Measurements from ENCODE around the gene CFAP99. TPM values are rescaled to one million over a fixed set of nuclear protein-coding genes. Genes with fewer than 3 reads are reported as not detected.

Gene CFAP99
- total and polyA plus RNA-seq, 2 of the 4 experiments (the other 2 are of a cell fraction) = not detected

DNA sequence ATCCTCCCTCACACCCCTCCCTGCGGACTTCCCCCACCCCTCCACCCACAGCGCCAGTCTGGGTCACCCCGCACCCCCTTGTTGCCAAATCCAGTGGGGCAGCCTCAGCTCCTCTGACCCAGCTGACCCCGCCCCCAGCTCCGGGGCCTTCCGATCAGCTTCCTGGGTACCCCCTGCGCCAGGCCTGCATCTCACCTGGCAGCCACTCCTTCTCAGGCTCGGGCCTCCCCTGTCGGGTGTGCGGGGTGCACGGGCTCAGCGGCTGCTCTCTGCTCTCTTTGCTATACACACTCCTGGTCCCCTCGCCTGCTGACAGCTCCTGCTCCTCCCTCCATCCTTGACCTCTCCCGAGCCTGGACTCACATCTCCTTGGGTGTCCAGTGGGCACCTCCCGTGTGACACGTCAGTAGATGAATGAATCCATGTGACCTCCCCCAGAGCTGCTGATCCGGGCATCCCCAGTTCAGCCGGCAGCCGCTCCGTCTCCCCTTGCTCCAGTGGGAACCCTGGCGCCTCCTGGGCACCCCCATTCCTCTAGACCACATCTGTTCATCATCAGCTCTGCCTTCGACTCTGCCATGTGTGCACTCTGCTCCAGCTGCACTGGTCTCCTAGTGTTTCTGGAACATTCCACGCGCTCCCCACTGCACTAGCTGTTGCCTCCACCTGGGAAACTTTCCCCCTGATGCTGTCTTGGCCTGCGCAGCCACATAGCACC lies 9.9 kb downstream of the CFAP99 start (continued):
- TF ChIP-seq, protein P1, sequence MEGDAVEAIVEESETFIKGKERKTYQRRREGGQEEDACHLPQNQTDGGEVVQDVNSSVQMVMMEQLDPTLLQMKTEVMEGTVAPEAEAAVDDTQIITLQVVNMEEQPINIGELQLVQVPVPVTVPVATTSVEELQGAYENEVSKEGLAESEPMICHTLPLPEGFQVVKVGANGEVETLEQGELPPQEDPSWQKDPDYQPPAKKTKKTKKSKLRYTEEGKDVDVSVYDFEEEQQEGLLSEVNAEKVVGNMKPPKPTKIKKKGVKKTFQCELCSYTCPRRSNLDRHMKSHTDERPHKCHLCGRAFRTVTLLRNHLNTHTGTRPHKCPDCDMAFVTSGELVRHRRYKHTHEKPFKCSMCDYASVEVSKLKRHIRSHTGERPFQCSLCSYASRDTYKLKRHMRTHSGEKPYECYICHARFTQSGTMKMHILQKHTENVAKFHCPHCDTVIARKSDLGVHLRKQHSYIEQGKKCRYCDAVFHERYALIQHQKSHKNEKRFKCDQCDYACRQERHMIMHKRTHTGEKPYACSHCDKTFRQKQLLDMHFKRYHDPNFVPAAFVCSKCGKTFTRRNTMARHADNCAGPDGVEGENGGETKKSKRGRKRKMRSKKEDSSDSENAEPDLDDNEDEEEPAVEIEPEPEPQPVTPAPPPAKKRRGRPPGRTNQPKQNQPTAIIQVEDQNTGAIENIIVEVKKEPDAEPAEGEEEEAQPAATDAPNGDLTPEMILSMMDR (conservative IDR thresholded peaks at IDR 0.05; ENCODE audit: low read depth, low read length) = no peak
- TF ChIP-seq BHLHE40 (IDR thresholded peaks at IDR 0.05; ENCODE audit: low read depth, low read length) (no peak), RCOR1 (IDR thresholded peaks at IDR 0.05; ENCODE audit: insufficient replicate concordance, low read length) (no peak)
- TF ChIP-seq, protein P2, sequence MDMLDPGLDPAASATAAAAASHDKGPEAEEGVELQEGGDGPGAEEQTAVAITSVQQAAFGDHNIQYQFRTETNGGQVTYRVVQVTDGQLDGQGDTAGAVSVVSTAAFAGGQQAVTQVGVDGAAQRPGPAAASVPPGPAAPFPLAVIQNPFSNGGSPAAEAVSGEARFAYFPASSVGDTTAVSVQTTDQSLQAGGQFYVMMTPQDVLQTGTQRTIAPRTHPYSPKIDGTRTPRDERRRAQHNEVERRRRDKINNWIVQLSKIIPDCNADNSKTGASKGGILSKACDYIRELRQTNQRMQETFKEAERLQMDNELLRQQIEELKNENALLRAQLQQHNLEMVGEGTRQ (IDR thresholded peaks at IDR 0.05; ENCODE audit: low read depth, low read length) = no peak

All from IMR-90 (cell line).